HFFc6 (cell line): ENCODE data around the gene CHD5. TPM values are rescaled to one million over a fixed set of nuclear protein-coding genes. Genes with fewer than 3 reads are reported as not detected.

Experiments
- DNase-seq: peaks from one replicate; pipeline ENCODE4 v3.0.0-alpha.2; 2018
- H3K27ac Mint-ChIP-seq: 2 replicates; pipeline ENCODE4 v1.8.0; 2020; ENCODE audit warnings: mild to moderate bottlenecking, mixed read lengths
- H3K27me3 Mint-ChIP-seq: 2 replicates; pipeline ENCODE4 v1.8.0; 2021; ENCODE audit warnings: mild to moderate bottlenecking, moderate library complexity, mixed read lengths; ENCODE audit not compliant: insufficient read depth
- H3K36me3 Mint-ChIP-seq: 2 replicates; pipeline ENCODE4 v1.8.0; 2021; ENCODE audit warnings: low read depth, mixed read lengths
- H3K4me1 Mint-ChIP-seq: 2 replicates; pipeline ENCODE4 v1.8.0; 2020; ENCODE audit warnings: low read depth, mixed read lengths
- H3K4me3 Mint-ChIP-seq: 2 replicates; pipeline ENCODE4 v1.8.0; 2020; ENCODE audit warnings: mild to moderate bottlenecking, moderate library complexity, mixed read lengths
- H3K9me3 Mint-ChIP-seq: 2 replicates; pipeline ENCODE4 v1.8.0; 2020; ENCODE audit warnings: mild to moderate bottlenecking, mixed read lengths
- CTCF ChIP-seq: fragments of 200-600 bp; sonication (generic); IDR thresholded peaks from 2 replicates; pipeline ENCODE4 v1.5.0; 2021; ENCODE audit warnings: antibody characterized with exemption, mild to moderate bottlenecking
- total RNA-seq, 6 experiments: library from RNA; stranded (reverse); fragmentation: NEBNext Ultra II Directional; extraction: Animal tissue kit (Norgen Biotek cat#: 25700); gene quantifications; 2 replicates in 1 of 6; 3 replicates in 5 of 6; pipeline ENCODE4 v1.2.3, GENCODE V29; 2021

The CHD5 gene
- total RNA-seq, 6 experiments from 2014 or later: 0.05 to 0.36 (median 0.16) TPM; not detected in 2

- DNase-seq: no peak
- no peaks in the 10 kb centered on the region for H3K9me3 Mint-ChIP-seq
- H3K4me1 Mint-ChIP-seq: peaks cover 11% of the 10 kb centered on the region
- H3K36me3 Mint-ChIP-seq: no peaks in the 10 kb centered on the region
- no peak overlapping the region for H3K4me3 Mint-ChIP-seq
- H3K27ac Mint-ChIP-seq: no peak overlapping the region
- no peak for TF ChIP-seq CTCF
- peaks cover 40% of the 10 kb centered on the region for H3K27me3 Mint-ChIP-seq
Observed at GRCh38 chr1:6154525-6155319, 25.4 kb downstream of the CHD5 start.

GRCh38 chr1:6152882-6153281, 27.2 kb downstream of the CHD5 start:
- H3K36me3 Mint-ChIP-seq: no peaks in the 10 kb centered on the region
- peaks cover 33% of the 10 kb centered on the region for H3K27me3 Mint-ChIP-seq

GRCh38 chr1:6152181-6152580, 27.9 kb downstream of the CHD5 start:
- no peak for DNase-seq
- Mint-ChIP-seq H3K4me1 (no peaks in the 10 kb centered on the region; the same call in 1 of the 2 replicates), H3K4me3 (no peak overlapping the region), H3K36me3 (no peaks in the 10 kb centered on the region), H3K27ac (no peak overlapping the region), H3K27me3 (peaks cover 28% of the 10 kb centered on the region), H3K9me3 (no peaks in the 10 kb centered on the region)
- no peak for TF ChIP-seq CTCF

More at GRCh38 chr1:6152882-6153281, 27.2 kb downstream of the CHD5 start:
- no peaks in the 10 kb centered on the region for H3K9me3 Mint-ChIP-seq
- peaks cover 7% of the 10 kb centered on the region for H3K4me1 Mint-ChIP-seq
- no peak for TF ChIP-seq CTCF
- H3K4me3 Mint-ChIP-seq: no peak overlapping the region
- no peak overlapping the region for H3K27ac Mint-ChIP-seq
- DNase-seq: no peak

- Mint-ChIP-seq H3K4me1 (no peaks in the 10 kb centered on the region), H3K27ac (no peak overlapping the region), H3K4me3 (no peak overlapping the region), H3K36me3 (no peaks in the 10 kb centered on the region), H3K9me3 (no peaks in the 10 kb centered on the region), H3K27me3 (peaks cover 26% of the 10 kb centered on the region)
- TF ChIP-seq CTCF: no peak
- DNase-seq: no peak
Observed at GRCh38 chr1:6151291-6151822, 28.8 kb downstream of the CHD5 start.

GRCh38 chr1:6150006-6150938, 29.8 kb downstream of the CHD5 start:
- no peaks in the 10 kb centered on the region for H3K36me3 Mint-ChIP-seq
- H3K4me1 Mint-ChIP-seq: no peaks in the 10 kb centered on the region
- H3K27me3 Mint-ChIP-seq: peaks cover 33% of the 10 kb centered on the region
- H3K9me3 Mint-ChIP-seq: no peaks in the 10 kb centered on the region
- no peak for DNase-seq
- no peak overlapping the region for H3K27ac Mint-ChIP-seq
- no peak overlapping the region for H3K4me3 Mint-ChIP-seq
- TF ChIP-seq CTCF: no peak
